SK-N-SH treated with all-trans-retinoic acid at 6 μM for 48 hours (cell line): Measurements from ENCODE around the gene ALS2CL.

ENCODE experiments used
- ATAC-seq: fragments of 200-7000 bp; cut with Tn5 transposase; 3 replicates; pipeline ENCODE4 v1.9.1; 2020; ENCODE audit warnings: mild to moderate bottlenecking, moderate library complexity
- ARNTL ChIP-seq: fragments of 450-650 bp; formaldehyde crosslinking; IDR thresholded peaks from 2 replicates; pipeline ENCODE4 v1.5.0; 2020; ENCODE audit warnings: low read depth, mild to moderate bottlenecking, moderate library complexity, borderline replicate concordance
- BACH2 ChIP-seq: fragments of 250-450 bp; sonication (Bioruptor Pico); IDR thresholded peaks from 2 replicates; pipeline ENCODE4 v1.9.0; 2021; ENCODE audit warnings: mild to moderate bottlenecking, borderline replicate concordance
- CSDC2 ChIP-seq: fragments of 250-450 bp; sonication (Bioruptor Pico); IDR thresholded peaks from 2 replicates; pipeline ENCODE4 v1.5.0; 2020; ENCODE audit warnings: mild to moderate bottlenecking, moderate library complexity
- ESRRG ChIP-seq: fragments of 250-450 bp; sonication (Bioruptor Pico); IDR thresholded peaks from 2 replicates; pipeline ENCODE4 v1.6.1; 2021; ENCODE audit warnings: mild to moderate bottlenecking
- GLIS3 ChIP-seq: fragments of 250-450 bp; sonication (Bioruptor Pico); IDR thresholded peaks from 2 replicates; pipeline ENCODE4 v1.5.0; 2020; ENCODE audit warnings: mild to moderate bottlenecking, moderate library complexity
- ISL1 ChIP-seq: fragments of 250-450 bp; sonication (Bioruptor Pico); IDR thresholded peaks from 2 replicates; pipeline ENCODE4 v2.1.2; 2022; ENCODE audit warnings: mild to moderate bottlenecking, moderate library complexity
- OSR1 ChIP-seq: fragments of 250-450 bp; sonication (Bioruptor Pico); IDR thresholded peaks from 2 replicates; pipeline ENCODE4 v1.8.0; 2022; ENCODE audit warnings: moderate library complexity, mild to moderate bottlenecking, inconsistent platforms
- PPARA ChIP-seq: fragments of 250-450 bp; sonication (Bioruptor Pico); IDR thresholded peaks from 2 replicates; pipeline ENCODE4 v1.5.0; 2020; ENCODE audit warnings: mild to moderate bottlenecking, borderline replicate concordance
- RARB ChIP-seq: fragments of 250-450 bp; sonication (Bioruptor Pico); IDR thresholded peaks from 2 replicates; pipeline ENCODE4 v1.8.0; 2021; ENCODE audit warnings: mild to moderate bottlenecking, moderate library complexity
- SNAI2 ChIP-seq: fragments of 250-450 bp; sonication (Bioruptor Pico); IDR thresholded peaks from 2 replicates; pipeline ENCODE4 v1.5.0; 2020; ENCODE audit warnings: mild to moderate bottlenecking, moderate library complexity
- TCF4 ChIP-seq: fragments of 250-450 bp; sonication (Bioruptor Pico); IDR thresholded peaks from 2 replicates; pipeline ENCODE4 v1.8.0; 2021; ENCODE audit warnings: mild to moderate bottlenecking, moderate library complexity, borderline replicate concordance
- TOX ChIP-seq: fragments of 250-450 bp; sonication (Bioruptor Pico); IDR thresholded peaks from 2 replicates; pipeline ENCODE4 v1.8.0; 2021; ENCODE audit warnings: mild to moderate bottlenecking, moderate library complexity, borderline replicate concordance
- ZC3H10 ChIP-seq: fragments of 250-450 bp; sonication (Bioruptor Pico); IDR thresholded peaks from 2 replicates; pipeline ENCODE4 v1.5.1; 2021; ENCODE audit warnings: mild to moderate bottlenecking, moderate library complexity
- ZFP3 ChIP-seq: fragments of 250-450 bp; sonication (Bioruptor Pico); IDR thresholded peaks from 2 replicates; pipeline ENCODE4 v1.5.0; 2020; ENCODE audit warnings: mild to moderate bottlenecking, moderate library complexity
- ZNF565 ChIP-seq: fragments of 450-650 bp; formaldehyde crosslinking; conservative IDR thresholded peaks from 2 replicates; pipeline ENCODE4 v1.5.0; 2020; ENCODE audit warnings: low read depth, mild to moderate bottlenecking, moderate library complexity
- ZNF70 ChIP-seq: fragments of 450-650 bp; formaldehyde crosslinking; IDR thresholded peaks from 2 replicates; pipeline ENCODE4 v1.5.0; 2020; ENCODE audit warnings: mild to moderate bottlenecking, moderate library complexity
- ZNF8 ChIP-seq: fragments of 450-650 bp; formaldehyde crosslinking; IDR thresholded peaks from 2 replicates; pipeline ENCODE4 v1.5.0; 2020; ENCODE audit warnings: mild to moderate bottlenecking, moderate library complexity
- TF ChIP-seq, protein P1 (sequence below): fragments of 250-450 bp; sonication (Bioruptor Pico); IDR thresholded peaks from 2 replicates; pipeline ENCODE4 v1.8.0; 2021; ENCODE audit warnings: low read depth, mild to moderate bottlenecking, moderate library complexity, borderline replicate concordance
- TF ChIP-seq, protein P2 (sequence below): fragments of 250-450 bp; sonication (Bioruptor Pico); IDR thresholded peaks from 2 replicates; pipeline ENCODE4 v1.5.0; 2020; ENCODE audit warnings: mild to moderate bottlenecking, moderate library complexity
- TF ChIP-seq, protein P3 (sequence below): fragments of 250-450 bp; sonication (Bioruptor Pico); IDR thresholded peaks from 2 replicates; pipeline ENCODE4 v1.5.1; 2020; ENCODE audit warnings: low read depth, mild to moderate bottlenecking, moderate library complexity
- TF ChIP-seq, protein P4 (sequence below): fragments of 250-450 bp; sonication (Bioruptor Pico); IDR thresholded peaks from 2 replicates; pipeline ENCODE4 v1.8.0; 2020; ENCODE audit warnings: mild to moderate bottlenecking, moderate library complexity, borderline replicate concordance

ALS2CL gene

DNA sequence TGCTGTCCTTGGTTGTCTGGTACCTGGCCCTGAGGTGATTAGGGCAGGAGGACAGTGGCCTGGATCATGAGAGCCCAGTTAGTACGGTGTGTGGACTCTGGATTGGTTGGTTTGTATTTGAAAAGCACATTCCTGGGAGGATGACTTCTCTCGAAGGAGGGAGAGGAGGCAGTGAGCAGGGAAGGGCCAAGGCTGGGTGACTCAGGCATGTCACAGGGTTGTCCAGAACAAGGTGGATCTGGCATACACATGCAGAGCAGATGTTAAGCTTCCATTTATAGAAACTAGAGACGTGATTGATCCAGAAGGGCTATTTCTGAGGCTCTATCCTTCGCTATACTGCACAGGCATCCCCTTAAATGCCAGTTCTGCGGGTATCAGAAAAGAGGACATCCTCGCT, 46.8 kb downstream of the ALS2CL start:
- ATAC-seq = peak; percentile 51; the same call in 2 of the 3 replicates
- TF ChIP-seq BACH2 (CRISPR knock-in tag) (no peak), ESRRG (no peak)

DNA sequence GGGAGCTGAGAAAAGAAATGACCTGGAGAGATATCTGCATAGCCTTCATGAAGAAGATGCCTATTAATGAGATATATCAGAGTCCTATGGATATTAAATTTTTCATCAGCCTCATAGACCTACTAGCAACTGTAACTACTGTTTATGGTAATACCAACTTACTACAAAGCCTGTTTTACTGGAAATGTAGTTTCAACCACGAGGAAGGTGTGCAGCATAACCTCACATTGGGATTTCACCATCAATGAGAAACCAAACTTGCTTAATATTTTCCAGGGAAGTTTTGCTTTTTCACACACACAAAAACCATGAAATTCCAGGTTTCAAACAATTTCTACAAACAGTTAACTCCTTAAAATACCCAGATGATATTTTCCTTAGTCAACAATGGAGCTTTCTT, 49.8 kb downstream of the ALS2CL start:
- TF ChIP-seq GLIS3 (CRISPR knock-in tag) = no peak
- TF ChIP-seq, protein P1, sequence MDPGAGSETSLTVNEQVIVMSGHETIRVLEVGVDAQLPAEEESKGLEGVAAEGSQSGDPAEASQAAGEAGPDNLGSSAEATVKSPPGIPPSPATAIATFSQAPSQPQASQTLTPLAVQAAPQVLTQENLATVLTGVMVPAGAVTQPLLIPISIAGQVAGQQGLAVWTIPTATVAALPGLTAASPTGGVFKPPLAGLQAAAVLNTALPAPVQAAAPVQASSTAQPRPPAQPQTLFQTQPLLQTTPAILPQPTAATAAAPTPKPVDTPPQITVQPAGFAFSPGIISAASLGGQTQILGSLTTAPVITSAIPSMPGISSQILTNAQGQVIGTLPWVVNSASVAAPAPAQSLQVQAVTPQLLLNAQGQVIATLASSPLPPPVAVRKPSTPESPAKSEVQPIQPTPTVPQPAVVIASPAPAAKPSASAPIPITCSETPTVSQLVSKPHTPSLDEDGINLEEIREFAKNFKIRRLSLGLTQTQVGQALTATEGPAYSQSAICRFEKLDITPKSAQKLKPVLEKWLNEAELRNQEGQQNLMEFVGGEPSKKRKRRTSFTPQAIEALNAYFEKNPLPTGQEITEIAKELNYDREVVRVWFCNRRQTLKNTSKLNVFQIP (CRISPR knock-in tag) = no peak
- TF ChIP-seq ZC3H10 (CRISPR knock-in tag) = no peak
- no peak for TF ChIP-seq ZNF8
- no peak for TF ChIP-seq ZNF565 (CRISPR knock-in tag)
- TF ChIP-seq ARNTL = no peak
- TF ChIP-seq, protein P2, sequence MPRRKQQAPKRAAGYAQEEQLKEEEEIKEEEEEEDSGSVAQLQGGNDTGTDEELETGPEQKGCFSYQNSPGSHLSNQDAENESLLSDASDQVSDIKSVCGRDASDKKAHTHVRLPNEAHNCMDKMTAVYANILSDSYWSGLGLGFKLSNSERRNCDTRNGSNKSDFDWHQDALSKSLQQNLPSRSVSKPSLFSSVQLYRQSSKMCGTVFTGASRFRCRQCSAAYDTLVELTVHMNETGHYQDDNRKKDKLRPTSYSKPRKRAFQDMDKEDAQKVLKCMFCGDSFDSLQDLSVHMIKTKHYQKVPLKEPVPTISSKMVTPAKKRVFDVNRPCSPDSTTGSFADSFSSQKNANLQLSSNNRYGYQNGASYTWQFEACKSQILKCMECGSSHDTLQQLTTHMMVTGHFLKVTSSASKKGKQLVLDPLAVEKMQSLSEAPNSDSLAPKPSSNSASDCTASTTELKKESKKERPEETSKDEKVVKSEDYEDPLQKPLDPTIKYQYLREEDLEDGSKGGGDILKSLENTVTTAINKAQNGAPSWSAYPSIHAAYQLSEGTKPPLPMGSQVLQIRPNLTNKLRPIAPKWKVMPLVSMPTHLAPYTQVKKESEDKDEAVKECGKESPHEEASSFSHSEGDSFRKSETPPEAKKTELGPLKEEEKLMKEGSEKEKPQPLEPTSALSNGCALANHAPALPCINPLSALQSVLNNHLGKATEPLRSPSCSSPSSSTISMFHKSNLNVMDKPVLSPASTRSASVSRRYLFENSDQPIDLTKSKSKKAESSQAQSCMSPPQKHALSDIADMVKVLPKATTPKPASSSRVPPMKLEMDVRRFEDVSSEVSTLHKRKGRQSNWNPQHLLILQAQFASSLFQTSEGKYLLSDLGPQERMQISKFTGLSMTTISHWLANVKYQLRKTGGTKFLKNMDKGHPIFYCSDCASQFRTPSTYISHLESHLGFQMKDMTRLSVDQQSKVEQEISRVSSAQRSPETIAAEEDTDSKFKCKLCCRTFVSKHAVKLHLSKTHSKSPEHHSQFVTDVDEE = no peak
- no peak for TF ChIP-seq CSDC2 (CRISPR knock-in tag)
- no peak for TF ChIP-seq ESRRG
- no peak for TF ChIP-seq RARB (CRISPR knock-in tag)
- TF ChIP-seq, protein P3, sequence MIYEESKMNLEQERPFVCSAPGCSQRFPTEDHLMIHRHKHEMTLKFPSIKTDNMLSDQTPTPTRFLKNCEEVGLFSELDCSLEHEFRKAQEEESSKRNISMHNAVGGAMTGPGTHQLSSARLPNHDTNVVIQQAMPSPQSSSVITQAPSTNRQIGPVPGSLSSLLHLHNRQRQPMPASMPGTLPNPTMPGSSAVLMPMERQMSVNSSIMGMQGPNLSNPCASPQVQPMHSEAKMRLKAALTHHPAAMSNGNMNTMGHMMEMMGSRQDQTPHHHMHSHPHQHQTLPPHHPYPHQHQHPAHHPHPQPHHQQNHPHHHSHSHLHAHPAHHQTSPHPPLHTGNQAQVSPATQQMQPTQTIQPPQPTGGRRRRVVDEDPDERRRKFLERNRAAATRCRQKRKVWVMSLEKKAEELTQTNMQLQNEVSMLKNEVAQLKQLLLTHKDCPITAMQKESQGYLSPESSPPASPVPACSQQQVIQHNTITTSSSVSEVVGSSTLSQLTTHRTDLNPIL (CRISPR knock-in tag) = no peak
- no peak for TF ChIP-seq ISL1
- TF ChIP-seq, protein P4, sequence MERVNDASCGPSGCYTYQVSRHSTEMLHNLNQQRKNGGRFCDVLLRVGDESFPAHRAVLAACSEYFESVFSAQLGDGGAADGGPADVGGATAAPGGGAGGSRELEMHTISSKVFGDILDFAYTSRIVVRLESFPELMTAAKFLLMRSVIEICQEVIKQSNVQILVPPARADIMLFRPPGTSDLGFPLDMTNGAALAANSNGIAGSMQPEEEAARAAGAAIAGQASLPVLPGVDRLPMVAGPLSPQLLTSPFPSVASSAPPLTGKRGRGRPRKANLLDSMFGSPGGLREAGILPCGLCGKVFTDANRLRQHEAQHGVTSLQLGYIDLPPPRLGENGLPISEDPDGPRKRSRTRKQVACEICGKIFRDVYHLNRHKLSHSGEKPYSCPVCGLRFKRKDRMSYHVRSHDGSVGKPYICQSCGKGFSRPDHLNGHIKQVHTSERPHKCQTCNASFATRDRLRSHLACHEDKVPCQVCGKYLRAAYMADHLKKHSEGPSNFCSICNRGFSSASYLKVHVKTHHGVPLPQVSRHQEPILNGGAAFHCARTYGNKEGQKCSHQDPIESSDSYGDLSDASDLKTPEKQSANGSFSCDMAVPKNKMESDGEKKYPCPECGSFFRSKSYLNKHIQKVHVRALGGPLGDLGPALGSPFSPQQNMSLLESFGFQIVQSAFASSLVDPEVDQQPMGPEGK (CRISPR knock-in tag) = no peak
- no peak for TF ChIP-seq TCF4
- TF ChIP-seq ZFP3 (CRISPR knock-in tag) = no peak
- TF ChIP-seq OSR1 (CRISPR knock-in tag) = no peak
- TF ChIP-seq PPARA (CRISPR knock-in tag) = no peak
- no peak for TF ChIP-seq ZNF70
- TF ChIP-seq TOX (CRISPR knock-in tag) = no peak
- ATAC-seq = no peak

DNA sequence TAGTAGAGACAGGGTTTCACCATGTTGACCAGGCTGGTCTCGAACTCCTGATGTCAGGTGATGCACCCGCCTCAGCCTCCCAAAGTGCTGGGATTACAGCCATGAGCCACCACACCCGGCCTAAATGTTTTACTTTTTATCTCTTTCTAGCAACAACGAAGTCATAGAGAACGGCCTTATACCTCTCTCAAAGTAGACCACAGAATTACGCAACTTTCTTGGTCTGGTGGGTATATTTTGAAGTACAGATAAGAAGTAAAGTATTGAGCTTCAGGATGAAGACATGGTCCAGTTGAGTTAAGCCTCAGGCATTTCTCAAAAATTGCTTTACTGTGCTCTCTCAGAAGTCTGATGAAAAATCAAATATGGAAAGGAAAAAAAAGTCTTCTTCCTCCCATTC, 50.5 kb downstream of the ALS2CL start:
- ATAC-seq = no peak
- TF ChIP-seq ZC3H10 (CRISPR knock-in tag) (no peak), ESRRG (no peak), BACH2 (CRISPR knock-in tag) (no peak), ZFP3 (CRISPR knock-in tag) (no peak), OSR1 (CRISPR knock-in tag) (no peak), TOX (CRISPR knock-in tag) (no peak), ZNF70 (no peak), RARB (CRISPR knock-in tag) (no peak), ISL1 (no peak), TCF4 (no peak), ZNF8 (no peak), SNAI2 (CRISPR knock-in tag) (no peak)
- TF ChIP-seq, protein P2 = no peak
- TF ChIP-seq, protein P1 (CRISPR knock-in tag) = no peak
- TF ChIP-seq, protein P3 (CRISPR knock-in tag) = no peak
